Endothelial cell of umbilical vein (primary cell): ENCODE data around the gene SPARC. TPM values are rescaled to one million over a fixed set of nuclear protein-coding genes. Genes with fewer than 3 reads are reported as not detected.

Experiments used
- BruUV-seq: library from RNA; stranded (reverse); fragments of 400-500 nt; replicated peaks from 2 replicates; lab custom pipeline; 2021; lab: Mats Ljungman, UMichigan
- CTCF ChIA-PET: fragments of 300-600, 350-600 bp; sonication (Branson Sonifier 250); formaldehyde crosslinking; loops from one replicate; lab custom pipeline; 2021; ENCODE audit warnings: antibody characterized with exemption, inconsistent platforms; lab: Charles Lee
- POLR2A ChIA-PET: fragments of 300-600, 350-600 bp; sonication (Branson Sonifier 250); formaldehyde crosslinking; loops from one replicate; lab custom pipeline; 2021; ENCODE audit warnings: antibody characterized with exemption, inconsistent platforms; lab: Charles Lee
- DNase-seq: peaks from one replicate; pipeline ENCODE4 v3.0.0-alpha.2; 2011; ENCODE audit warnings: low read depth, low spot score
- FAIRE-seq: peaks from 2 replicates; lab custom pipeline; 2011; peaks lifted over from hg19 to GRCh38; lab: Jason Lieb, UNC
- H2AFZ ChIP-seq: 2 replicates; pipeline ENCODE4 v1.6.0; 2012; ENCODE audit warnings: low read depth, low read length, control low read depth, inconsistent platforms
- H3K27ac ChIP-seq: 2 replicates; pipeline ENCODE4 v1.5.1; 2011; ENCODE audit warnings: low read depth, mild to moderate bottlenecking, control low read depth, low read length, moderate library complexity; ENCODE audit not compliant: insufficient read depth
- H3K27me3 ChIP-seq, 2 experiments: 2 replicates each; pipeline versions ENCODE4 v1.6.0 to v1.6.1; 2011; ENCODE audit warnings: low read length in 2 of 2, mixed read lengths in 1 of 2; ENCODE audit not compliant: control insufficient read depth in 2 of 2, insufficient read depth in 2 of 2
- H3K36me3 ChIP-seq, 2 experiments: 2 replicates in 1 of 2; 3 replicates in 1 of 2; pipeline ENCODE4 v1.5.1; 2011; ENCODE audit warnings: low read length in 2 of 2, mild to moderate bottlenecking in 1 of 2, moderate library complexity in 1 of 2; ENCODE audit not compliant: control insufficient read depth in 2 of 2, insufficient read depth in 2 of 2; ENCODE audit errors: extremely low read depth in 1 of 2
- H3K4me1 ChIP-seq: 3 replicates; pipeline ENCODE4 v1.5.1; 2011; ENCODE audit warnings: mild to moderate bottlenecking, low read length; ENCODE audit not compliant: control insufficient read depth, insufficient read depth; ENCODE audit errors: extremely low read depth
- H3K4me2 ChIP-seq: 2 replicates; pipeline ENCODE4 v1.6.1; 2011; ENCODE audit warnings: low read length, control low read depth, mixed read lengths; ENCODE audit not compliant: insufficient read depth
- H3K4me3 ChIP-seq, 3 experiments: fragments of 200-600 bp in 1 of 3; sonication (generic), shearing (Covaris generic) in 1 of 3; replicated peaks in 1 of 3; 2 replicates each; pipeline ENCODE4 v1.5.1; 2011 to 2016; ENCODE audit warnings: control low read depth in 3 of 3, low read length in 3 of 3, mild to moderate bottlenecking in 2 of 3, inconsistent platforms in 1 of 3, low read depth in 1 of 3, moderate library complexity in 1 of 3; ENCODE audit not compliant: insufficient read depth in 1 of 3
- H3K79me2 ChIP-seq: 2 replicates; pipeline ENCODE4 v1.6.0; 2012; ENCODE audit warnings: low read length, inconsistent platforms; ENCODE audit not compliant: control insufficient read depth, insufficient read depth
- H3K9ac ChIP-seq: replicated peaks from 2 replicates; pipeline ENCODE3; 2011; ENCODE audit warnings: low read length, control low read depth; ENCODE audit not compliant: insufficient read depth; ENCODE audit errors: extremely low read depth
- H3K9me1 ChIP-seq: replicated peaks from 3 replicates; pipeline ENCODE4 v1.6.0; 2011; ENCODE audit warnings: mild to moderate bottlenecking, low read length; ENCODE audit not compliant: control insufficient read depth, insufficient read depth; ENCODE audit errors: extremely low read depth
- H3K9me3 ChIP-seq: replicated peaks from 2 replicates; pipeline ENCODE4 v1.5.1; 2012; ENCODE audit warnings: low read length, inconsistent platforms; ENCODE audit not compliant: control insufficient read depth, insufficient read depth
- H4K20me1 ChIP-seq: replicated peaks from 2 replicates; pipeline ENCODE3; 2011; ENCODE audit warnings: mild to moderate bottlenecking, low read length; ENCODE audit not compliant: control insufficient read depth, insufficient read depth; ENCODE audit errors: extremely low read depth
- EZH2 ChIP-seq: IDR thresholded peaks from 2 replicates; pipeline ENCODE4 v1.6.1; 2012; ENCODE audit warnings: borderline replicate concordance, low read depth, mild to moderate bottlenecking, moderate library complexity, low read length, inconsistent platforms; ENCODE audit not compliant: severe bottlenecking
- GATA2 ChIP-seq: IDR thresholded peaks from 2 replicates; pipeline ENCODE4 v1.7.0; 2011; ENCODE audit warnings: low read depth, mild to moderate bottlenecking, moderate library complexity, mixed read lengths, low read length; ENCODE audit not compliant: insufficient read length, insufficient read depth
- JUN ChIP-seq: IDR thresholded peaks from 2 replicates; pipeline ENCODE4 v1.6.1; 2011; ENCODE audit warnings: borderline replicate concordance, low read depth; ENCODE audit not compliant: insufficient read length, insufficient read depth
- MAX ChIP-seq: IDR thresholded peaks from 2 replicates; pipeline ENCODE4 v1.6.1; 2011; ENCODE audit not compliant: insufficient read depth, insufficient read length
- MYC ChIP-seq: IDR thresholded peaks from one replicate; pipeline ENCODE4 v1.6.1; 2011; ENCODE audit warnings: mild to moderate bottlenecking, low read depth, low read length
- POLR2A ChIP-seq: IDR thresholded peaks from 2 replicates; pipeline ENCODE4 v1.6.1; 2012; ENCODE audit warnings: low read depth, mild to moderate bottlenecking, control low read depth, low read length
- POLR2AphosphoS5 ChIP-seq: IDR thresholded peaks from 2 replicates; pipeline ENCODE4 v1.6.1; 2012; ENCODE audit warnings: low read depth, mild to moderate bottlenecking, control low read depth, low read length, moderate library complexity; ENCODE audit not compliant: insufficient read depth
- dilution Hi-C: fragments of 300-500 bp; cut with MboI; formaldehyde crosslinking; loops from one replicate; pipeline ENCODE4 v1.15.0; 2019; ENCODE audit warnings: low sequenced_read_pairs; ENCODE audit not compliant: extremely low pct_ligation_motif_present
- intact Hi-C: fragments of 100-400 bp; cut with micrococcal nuclease; formaldehyde crosslinking; loops from one replicate; pipeline ENCODE4 v1.10.0; 2022
- polyA plus RNA-seq, 4 experiments: library from polyadenylated mRNA; depleted of rRNA in 3 of 4; stranded (reverse) in 3 of 4; unstranded in 1 of 4; fragments of >200 nt; gene quantifications; 2 replicates each; pipeline versions ENCODE4 v1.2.1 to v1.2.3, GENCODE V29; 2011 to 2012; ENCODE audit warnings: missing spikeins in 1 of 4
- total RNA-seq: library from RNA; stranded (reverse); gene quantifications from 2 replicates; pipeline ENCODE4 v1.2.3, GENCODE V29; 2021
- TF ChIP-seq, protein P1 (sequence below), 2 donors: IDR thresholded peaks; 1 replicate in 1 of 2; 2 replicates in 1 of 2; pipeline ENCODE4 v1.5.1; 2011; ENCODE audit warnings: low read length in 2 of 2, mild to moderate bottlenecking in 2 of 2, moderate library complexity in 2 of 2, control low read depth in 1 of 2, inconsistent platforms in 1 of 2, low read depth in 1 of 2; ENCODE audit not compliant: insufficient read depth in 1 of 2; ENCODE audit errors: extremely low read depth in 1 of 2

The SPARC gene
- total and polyA plus RNA-seq, 2 donors (not counting 3 experiments of a cell fraction or from before 2014, with no cell fraction given), result 2,962 to 3,114 TPM

DNA sequence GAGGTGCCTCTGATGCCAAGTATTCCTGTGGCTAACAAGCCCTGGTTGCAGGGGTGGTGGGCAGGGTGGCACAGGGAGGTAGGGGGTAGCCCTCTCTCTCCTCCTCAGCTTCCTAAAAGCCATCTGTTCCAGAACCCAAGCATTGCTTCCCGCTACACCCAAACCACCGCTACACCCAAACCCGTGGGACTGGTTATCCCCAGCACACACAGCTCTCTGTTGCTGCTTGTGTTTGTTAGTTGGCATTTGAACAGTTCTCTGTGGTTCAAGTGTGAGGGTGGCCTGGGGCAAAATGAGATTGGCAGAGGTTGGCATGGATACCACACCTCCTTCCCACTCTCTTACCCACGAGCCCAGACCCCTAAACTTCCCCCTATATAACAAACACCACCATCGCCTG, 40.4 kb downstream of the SPARC start:
- no TSS peak for BruUV-seq
- Histone ChIP-seq H2AFZ (no peak overlapping the region), H3K9ac (no peak overlapping the region), H3K27ac (no peak overlapping the region), H4K20me1 (no peaks in the 10 kb centered on the region), H3K4me1 (no peaks in the 10 kb centered on the region), H3K9me3 (no peaks in the 10 kb centered on the region), H3K9me1 (no peaks in the 10 kb centered on the region), H3K79me2 (no peaks in the 10 kb centered on the region), H3K27me3 (peaks cover 0 to 7% of the 10 kb centered on the region in 2 experiments), H3K4me2 (no peak overlapping the region), H3K4me3 (no peak overlapping the region), H3K36me3 (no peaks in the 10 kb centered on the region)
- ChIA-PET CTCF (interaction anchor here (3.2 kb wide), 1 partner anchor 95 kb away, joined by 16 read pairs; no protein-coding TSS in a partner anchor), POLR2A (no interaction called here)
- intact Hi-C loops, result no loop called here
- TF ChIP-seq, protein P1, sequence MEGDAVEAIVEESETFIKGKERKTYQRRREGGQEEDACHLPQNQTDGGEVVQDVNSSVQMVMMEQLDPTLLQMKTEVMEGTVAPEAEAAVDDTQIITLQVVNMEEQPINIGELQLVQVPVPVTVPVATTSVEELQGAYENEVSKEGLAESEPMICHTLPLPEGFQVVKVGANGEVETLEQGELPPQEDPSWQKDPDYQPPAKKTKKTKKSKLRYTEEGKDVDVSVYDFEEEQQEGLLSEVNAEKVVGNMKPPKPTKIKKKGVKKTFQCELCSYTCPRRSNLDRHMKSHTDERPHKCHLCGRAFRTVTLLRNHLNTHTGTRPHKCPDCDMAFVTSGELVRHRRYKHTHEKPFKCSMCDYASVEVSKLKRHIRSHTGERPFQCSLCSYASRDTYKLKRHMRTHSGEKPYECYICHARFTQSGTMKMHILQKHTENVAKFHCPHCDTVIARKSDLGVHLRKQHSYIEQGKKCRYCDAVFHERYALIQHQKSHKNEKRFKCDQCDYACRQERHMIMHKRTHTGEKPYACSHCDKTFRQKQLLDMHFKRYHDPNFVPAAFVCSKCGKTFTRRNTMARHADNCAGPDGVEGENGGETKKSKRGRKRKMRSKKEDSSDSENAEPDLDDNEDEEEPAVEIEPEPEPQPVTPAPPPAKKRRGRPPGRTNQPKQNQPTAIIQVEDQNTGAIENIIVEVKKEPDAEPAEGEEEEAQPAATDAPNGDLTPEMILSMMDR (IDR thresholded peaks at IDR 0.05; ENCODE audit: extremely low read depth in 1 of 2, insufficient read depth in 1 of 2, low read depth in 1 of 2, low read length in 2 of 2), result no peak
- TF ChIP-seq MYC, result no peak
- TF ChIP-seq GATA2, result no peak
- TF ChIP-seq POLR2AphosphoS5, result no peak
- TF ChIP-seq POLR2A, result no peak
- no peak for TF ChIP-seq MAX
- no peak for TF ChIP-seq EZH2
- TF ChIP-seq JUN, result no peak
- FAIRE-seq (no peak), DNase-seq (no peak)
- dilution Hi-C loops, result no loop called here
